Glomerular visceral epithelial cell (primary cell): ENCODE results near the gene RETREG1.

ENCODE experiments used
- DNase-seq: peaks from one replicate; pipeline ENCODE4 v3.0.0-alpha.2; 2016; ENCODE audit errors: extremely low spot score

The RETREG1 gene

DNA sequence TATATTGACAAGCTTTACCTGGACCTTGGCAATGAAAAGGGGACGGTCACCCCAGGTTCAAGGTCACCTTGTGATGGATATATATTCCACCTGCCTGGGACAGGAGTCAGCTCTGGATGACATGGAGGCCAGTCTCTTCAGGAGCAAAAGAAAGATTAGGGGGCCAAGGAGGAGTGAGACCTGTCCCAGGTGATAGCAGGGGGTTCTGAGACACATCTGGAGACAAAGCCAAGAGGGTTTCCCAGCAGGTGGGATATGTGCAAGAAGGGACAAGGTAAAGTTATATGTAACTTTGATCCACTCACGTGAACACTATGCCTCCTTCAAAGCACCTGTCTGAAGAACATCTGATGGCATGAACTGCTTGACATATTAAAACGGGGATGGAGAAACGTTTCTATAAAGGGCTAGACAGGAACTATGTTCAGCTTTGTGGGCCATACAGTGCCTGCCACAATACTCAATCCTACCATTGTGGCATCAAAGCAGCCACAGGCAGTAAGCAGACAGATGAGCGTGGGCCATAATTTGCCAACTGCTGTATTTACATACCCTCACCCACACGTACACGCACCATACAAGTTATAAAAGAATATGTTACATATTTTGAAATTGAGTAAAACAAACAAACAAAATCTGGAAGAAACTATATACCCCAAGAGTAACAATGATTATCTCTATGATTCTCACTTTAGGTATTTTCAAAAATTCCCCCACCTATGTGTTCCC is 88.3 kb downstream of the RETREG1 start:
- no peak for DNase-seq

DNA sequence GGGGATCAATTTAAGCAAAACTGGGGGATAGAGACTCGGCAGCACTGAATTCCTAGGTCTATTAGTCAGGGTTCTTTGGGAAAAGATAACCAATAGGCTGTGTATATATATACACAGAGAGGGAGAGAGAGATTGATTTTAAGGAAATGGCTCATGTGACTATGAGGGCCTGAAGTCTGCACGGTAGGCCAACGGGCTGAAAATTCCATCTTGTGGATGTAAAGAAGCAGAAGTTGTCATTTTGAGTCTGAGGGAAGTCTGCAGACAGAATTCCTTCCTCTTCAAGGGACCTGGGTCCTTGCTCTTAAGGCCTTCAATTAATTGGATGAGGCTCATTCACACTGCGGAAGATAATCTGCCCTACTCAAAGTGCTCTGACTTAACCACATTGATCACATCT is 91.1 kb downstream of the RETREG1 start:
- no peak for DNase-seq

DNA sequence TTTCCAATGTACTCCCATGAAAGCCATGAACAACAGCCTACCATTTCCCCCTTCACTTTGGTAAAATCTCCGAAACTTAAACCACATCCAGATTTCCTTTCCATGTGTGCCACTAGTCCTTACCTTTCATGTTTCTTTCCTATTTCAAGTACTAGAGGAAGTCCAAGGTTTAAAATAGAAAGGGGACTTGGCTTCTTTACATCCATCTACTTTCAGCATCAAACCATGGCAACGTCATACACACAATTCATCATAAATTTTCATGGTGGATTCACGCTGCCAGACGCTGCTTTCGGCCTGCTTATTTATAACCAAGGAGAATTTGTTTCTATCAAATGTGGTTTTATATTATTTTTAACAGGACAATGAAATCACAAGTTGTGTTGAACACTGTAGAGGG is 92.5 kb downstream of the RETREG1 start:
- no peak for DNase-seq

DNA sequence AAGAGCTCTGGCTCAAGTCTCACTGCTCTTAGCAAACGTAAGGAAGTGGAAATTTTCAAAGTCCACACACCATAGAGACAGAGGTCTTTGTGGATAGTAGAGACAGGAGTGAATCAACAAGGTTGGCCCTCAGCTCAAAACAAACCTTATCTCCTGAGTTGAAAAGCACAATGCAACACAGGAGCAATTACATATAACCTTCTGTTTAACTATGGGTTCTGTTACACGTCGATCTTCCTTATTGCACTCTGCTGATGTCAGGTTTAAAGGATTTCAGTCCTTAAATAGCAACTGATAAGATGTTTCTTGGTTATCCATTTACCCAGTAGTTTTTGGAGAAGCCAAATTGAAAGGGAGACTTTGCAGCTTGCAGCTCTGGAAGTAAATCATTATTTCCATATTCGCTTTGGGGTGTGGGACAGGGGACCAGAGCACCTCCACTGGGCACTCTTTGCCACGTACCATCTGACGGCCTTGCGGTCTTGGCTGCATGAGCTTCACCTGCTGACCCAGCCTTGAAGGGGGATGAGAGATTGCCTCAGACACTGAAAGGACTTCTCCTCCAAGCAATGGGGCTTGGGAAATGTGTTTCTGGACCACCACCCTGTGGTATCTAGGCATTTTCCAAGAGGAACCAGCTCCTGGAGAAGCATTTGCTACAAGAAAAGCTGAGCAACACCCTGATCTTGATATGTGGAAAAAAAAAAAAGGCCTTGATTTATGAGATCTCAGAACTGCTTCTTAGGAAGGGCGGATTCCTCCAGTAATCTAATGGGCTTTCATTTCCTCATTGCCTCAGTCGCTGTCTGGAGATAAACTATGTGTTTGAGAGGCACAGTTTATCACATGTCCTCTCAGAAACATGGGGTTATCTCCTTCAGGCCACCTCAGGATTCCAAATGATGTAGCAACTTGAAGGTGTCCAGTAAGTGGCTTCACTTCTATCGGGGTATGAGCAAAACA is 95.0 kb downstream of the RETREG1 start:
- no peak for DNase-seq

DNA sequence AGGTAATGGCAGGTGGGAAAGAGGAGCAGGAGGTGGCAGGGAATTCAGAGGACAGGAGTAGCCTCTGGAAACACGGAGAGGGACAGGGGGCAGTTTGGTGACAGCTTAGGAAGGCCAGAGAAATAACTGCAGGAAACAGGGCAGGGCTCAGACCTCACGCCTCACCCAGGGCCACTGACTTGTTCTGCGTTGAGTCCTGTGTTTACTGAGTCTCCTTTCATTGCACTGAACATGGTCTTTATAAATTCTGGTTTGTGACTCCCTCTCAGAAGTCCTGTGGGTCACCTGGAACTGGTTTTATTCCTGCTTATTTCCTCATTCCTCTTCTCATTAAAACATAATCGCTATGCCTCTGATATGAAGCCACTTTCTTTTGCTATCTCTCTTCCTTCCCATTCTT is 96.0 kb downstream of the RETREG1 start:
- no peak for DNase-seq

DNA sequence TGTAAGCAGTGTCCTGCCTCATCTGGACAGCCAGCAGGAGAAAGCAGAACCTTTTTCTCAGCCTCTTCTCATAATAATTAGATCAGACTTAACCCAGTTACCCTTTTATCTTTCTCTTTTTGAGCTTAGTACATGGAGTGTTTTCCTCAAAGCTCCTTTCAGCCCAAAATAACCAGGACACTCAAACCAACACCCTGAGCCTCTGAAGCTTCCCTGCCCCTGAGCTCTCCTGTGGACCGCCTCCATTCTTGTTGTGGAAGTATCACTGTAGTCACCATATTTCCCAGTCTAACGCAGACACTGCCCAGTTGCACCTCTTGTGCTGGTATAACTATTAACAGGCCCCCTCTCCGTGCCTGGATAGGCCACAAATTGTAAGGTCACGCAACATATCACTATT is 97.4 kb downstream of the RETREG1 start:
- DNase-seq, result no peak

DNA sequence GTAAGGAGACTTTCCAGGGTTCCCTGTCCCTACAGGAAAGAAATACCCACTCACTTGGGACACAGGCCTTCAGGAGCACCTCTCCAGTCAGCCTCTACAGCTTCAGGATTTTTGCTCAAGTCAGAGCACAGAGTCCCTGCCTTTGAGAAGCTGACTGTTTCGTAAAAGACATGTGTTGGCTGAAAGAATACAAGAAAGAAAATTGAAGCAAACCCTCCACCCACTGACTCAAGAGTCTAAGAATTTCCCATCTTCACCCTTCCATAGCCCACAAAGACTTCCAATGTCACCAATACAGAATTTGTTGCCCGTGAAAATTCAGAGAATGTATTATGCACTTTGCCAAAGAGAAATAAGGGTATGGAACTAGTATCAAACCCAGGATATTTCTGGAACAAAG is 98.2 kb downstream of the RETREG1 start:
- no peak for DNase-seq

DNA sequence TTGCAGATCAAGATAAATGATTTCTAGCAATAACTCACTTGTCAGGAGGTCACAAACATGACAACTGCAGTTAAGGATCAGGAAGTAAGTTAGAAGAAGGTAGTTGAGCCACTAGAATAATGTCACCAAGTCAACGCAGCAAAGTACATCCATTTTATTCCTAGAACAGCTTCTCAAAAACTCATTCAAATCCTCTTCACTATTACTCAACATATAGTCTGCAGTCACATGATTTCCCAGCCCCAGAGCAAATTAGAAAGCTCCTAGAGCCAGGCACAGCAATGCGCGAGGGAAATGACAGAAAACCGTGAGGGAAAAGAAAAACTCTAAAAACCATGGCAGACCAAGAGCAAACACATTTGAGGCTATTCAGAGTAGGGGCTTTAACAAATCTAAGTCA is 101.3 kb downstream of the RETREG1 start:
- no peak for DNase-seq

DNA sequence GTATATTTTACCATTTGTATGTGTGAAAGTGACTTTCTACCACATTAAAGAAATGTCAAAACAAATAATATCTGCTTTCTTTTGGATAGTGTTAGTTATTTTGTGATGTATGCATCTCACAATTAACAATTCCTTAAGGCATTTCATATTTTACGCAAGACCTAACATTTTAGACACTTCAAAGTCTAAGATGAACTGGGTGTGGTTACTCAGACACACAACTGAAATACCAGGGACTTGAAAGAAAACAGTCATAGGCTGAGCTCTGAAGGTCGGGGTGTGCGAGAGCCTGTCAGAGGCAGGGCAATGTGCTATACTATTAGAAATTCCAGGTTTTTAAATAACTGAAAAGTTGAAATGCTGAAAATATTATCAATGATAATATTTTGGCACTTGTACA is 106.7 kb downstream of the RETREG1 start:
- DNase-seq, result no peak

DNA sequence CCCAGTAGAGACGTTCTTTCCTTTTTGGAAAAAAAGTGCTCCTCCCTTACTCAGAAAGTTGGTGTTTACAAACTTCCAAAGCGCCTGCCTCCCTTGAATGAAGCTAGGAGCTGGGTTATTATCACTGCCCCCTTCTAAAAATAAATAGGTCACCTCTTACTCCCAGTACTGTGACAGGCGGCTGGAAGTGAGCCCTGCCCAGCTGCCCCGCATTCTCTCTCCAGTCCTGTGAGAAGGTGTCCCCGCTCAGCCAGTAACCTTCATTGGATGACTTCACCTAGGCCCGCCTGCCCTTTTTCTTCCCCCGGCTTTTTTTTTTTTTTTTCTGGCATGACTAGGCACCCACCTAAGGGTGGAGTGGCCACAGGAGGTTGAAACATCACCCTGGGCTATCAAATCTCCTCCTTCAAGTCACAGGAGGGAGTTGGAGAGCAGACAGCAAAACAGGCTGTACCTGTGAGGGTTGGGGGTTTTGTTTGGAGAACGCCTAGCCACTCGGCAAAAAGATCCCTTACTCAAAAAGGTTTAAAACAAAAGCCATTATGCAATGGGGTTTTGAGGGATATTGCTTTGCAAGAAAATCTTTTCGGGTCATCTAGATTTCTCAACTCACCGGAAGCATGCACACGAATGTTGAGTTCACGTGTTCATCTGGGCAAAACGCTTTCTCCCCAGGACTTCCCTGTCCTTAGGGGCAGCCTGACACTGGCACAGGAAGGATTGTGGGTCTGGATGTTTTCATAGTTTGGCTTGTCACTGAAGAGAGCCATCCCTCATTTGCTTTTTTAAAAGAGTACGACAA is 107.9 kb downstream of the RETREG1 start:
- DNase-seq, result peak; percentile 90

DNA sequence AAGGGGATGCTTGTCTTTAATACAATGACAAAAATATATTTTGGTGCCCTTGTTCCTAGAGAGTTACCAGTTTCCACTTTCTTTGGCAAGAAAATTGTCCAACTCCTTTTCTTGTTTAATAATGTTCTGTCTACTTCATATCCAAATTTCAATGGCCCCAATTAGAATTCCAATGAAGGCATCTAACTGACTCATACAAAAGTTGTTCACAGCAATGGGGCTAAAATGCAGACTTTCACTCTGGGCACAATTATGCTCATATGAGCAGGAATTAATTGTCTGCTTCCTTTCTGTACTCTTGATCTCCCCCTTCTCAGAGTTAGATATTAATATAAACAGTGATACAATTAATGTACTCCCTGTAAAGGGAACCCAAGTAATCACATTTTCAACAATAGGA is 109.1 kb downstream of the RETREG1 start:
- no peak for DNase-seq

DNA sequence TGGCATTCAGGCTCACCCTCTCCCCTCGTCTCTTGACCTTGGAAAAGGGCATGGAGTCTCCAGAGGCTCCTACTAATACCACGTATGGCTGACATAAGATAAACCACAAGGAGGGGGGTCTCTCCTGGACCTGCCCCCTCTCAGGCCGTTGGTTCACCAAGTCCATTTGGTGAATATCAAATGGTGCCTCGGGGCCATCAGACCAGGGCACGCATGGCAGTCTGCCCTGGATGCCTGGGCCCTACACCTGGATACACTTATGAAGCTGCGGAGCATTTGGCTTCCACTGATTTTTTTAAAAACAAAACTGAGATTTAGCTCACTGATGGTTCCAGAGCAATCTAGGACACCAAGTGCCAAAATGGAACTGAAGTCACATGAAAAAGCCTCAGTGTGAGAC is 110.9 kb downstream of the RETREG1 start:
- no peak for DNase-seq

DNA sequence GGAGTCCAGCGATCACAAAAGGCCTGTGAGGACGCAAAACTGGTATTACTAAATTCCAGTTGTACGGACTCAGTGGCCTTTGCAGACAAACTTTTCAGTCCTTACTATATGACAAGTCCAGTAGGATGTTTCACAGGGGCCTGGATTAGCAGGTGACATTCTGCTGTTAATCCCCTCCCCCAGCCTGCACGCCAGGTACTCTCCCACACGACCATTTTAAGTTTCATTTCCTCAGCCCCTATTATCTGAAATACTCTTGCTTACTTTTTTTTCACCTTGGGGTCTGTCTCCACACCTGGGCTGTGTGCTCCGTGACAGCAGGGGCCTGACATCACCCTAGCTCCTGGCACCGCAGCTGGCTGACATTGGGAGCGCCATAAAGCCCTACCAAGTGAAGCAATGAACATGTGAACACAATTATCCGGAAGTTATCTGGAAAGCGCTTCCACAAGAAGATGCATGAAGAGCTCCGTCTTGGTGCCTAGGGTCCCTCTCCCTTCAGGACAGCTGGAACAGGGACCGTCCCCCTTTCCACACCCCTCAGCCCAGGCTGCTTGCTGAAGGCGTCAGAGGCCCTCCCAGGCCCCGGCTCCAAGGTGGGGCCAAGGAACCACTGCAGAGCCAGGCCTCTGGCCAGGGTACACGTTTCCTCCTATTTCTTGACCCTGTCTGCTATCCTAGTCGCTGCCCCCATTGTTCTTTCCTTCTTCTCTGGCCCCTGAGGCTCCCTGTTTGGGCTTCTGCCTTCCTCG is 111.5 kb downstream of the RETREG1 start:
- DNase-seq, result no peak

DNA sequence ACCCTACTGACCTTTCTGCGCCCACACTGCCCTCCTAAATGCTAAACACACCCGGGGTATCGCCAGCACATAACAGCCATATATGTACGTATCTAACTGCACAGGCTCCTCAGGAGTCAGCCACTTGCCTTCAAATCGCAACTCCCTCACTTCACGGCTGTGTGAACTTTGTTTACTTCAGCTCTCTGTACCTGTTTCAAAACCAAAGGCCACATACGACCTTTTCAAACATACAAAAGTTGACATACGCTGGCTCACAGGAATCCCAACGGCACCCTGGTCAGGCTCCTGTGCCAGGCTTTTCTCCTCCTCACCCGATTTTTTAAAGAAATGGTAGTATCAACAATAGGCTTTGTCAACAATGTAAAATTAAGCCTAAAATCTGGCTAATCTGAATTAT is 112.2 kb downstream of the RETREG1 start:
- no peak for DNase-seq

DNA sequence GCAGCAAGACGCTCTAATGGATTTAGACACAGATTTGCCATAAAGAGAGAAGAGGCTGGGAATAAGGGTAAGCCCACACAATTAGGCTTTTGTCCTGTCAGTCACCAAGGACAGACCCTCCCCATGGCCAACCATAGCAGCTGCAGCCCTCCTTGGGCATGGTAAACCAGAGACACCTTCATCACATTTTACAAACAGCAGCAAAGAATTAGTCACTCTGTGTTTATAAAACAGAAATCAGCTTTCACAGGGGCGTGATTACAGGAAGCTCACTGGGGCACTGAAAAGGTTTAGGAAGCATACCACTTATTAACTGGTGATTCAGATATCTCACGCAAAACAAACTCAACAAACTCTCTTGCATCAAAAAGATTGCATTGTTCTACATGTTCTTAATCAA is 113.9 kb downstream of the RETREG1 start:
- DNase-seq, result peak; percentile 33

DNA sequence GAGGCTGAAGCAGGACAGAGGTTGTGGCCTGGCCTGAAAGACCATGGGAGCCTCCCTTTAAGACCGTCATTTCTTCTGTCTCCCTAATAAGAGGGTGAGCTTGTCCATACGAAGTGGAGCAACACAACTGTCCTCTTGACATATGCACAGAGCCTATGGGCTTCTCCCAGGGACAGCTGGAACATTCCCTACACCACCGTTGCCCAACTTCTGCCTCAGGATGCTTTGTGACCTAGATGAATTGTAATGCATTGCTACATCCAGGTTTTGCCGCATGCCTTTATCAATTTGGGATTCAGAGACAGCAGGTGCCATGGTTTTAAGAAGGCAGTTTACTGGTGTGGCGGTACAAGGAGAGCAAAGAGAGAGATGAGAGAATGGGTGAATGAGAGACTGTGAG is 116.8 kb downstream of the RETREG1 start:
- no peak for DNase-seq

DNA sequence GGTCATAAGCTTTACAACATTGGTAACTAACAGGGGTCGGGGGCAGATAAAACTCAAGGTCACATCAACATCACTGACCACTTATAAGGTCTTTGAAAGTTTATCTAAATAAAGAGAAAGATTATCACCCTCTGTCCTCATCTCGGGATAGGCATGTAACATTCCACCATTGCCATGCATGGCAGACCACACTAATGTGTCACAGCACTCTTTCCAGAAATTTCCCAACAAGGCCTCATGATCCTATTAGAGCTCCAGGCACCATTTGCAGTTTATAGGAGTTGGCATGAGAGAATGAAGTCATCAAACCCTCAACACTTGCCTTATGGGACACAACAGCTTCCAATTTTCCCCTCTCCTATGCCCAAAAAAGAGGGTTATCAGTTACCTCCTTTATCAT is 119.3 kb downstream of the RETREG1 start:
- no peak for DNase-seq

DNA sequence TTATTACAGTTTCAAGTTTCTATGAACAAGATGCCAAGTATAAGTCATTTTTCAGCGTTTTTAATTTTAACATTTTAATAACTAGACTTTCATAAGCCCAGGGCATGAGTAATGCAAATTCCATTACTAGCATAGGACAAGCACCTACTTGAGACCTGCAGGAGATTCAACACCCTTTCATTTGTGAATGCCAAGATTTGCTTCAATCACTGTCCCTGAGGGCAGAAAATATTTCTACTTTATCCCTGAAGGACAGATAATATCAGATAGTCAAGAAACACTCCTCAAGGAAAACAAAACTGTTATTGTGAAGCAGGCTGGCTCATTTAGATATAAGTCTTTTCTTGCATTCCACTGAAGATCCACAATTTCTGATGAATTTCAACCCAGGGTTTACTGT is 123.5 kb downstream of the RETREG1 start:
- DNase-seq, result no peak

DNA sequence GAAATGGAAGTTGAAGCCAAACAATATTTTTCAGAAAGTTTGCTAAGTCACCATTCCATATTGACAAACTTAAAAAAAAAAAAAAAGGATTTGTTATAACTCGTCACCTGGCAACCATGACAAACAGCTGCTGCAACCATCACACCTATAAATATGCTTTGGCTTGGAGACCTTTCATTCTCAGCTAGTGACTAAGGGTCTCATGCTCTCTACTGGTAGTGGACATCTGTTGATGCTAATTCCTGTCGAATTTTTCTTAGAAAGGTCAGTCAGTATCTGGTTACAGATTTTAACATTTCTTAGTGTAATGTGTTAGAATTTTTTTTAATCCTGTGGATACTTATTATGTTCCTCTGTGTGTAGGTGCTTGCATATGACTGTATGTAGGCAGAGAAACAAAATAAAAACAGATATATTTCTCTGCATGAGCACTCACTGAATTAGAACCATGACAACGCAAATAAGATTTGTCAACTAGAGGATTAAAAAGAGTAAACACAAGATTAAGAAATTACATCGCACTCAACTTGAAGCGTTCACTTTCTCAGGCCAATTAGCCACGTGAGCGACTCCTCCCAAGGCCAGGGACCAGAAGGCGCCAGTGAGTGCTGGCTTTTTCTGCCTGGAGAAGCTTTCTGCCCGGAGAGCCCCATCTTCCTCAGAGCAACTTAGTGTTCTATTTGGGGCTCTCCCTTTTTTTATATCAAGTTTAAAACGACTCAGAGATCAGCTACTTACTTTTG is 124.2 kb downstream of the RETREG1 start:
- DNase-seq, result peak; percentile 58

DNA sequence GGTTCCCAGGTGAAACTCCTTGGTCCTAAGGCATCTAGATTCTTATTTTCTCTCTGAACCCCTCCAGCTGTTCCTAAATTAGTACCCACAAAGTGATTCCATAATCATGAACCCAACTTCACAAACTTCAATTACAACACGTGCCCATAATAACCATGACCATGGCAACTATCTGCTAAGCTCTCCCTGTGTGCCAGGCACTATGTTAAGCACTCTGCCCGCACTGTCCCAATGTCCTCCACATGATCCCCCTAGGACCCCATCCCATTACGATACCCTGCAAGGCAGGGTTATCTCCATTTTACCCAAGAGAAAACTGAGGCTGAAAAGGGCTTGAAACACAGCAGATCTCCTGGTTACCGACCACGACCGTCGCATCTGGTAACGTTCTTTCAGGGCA is 125.9 kb downstream of the RETREG1 start:
- DNase-seq, result no peak

DNA sequence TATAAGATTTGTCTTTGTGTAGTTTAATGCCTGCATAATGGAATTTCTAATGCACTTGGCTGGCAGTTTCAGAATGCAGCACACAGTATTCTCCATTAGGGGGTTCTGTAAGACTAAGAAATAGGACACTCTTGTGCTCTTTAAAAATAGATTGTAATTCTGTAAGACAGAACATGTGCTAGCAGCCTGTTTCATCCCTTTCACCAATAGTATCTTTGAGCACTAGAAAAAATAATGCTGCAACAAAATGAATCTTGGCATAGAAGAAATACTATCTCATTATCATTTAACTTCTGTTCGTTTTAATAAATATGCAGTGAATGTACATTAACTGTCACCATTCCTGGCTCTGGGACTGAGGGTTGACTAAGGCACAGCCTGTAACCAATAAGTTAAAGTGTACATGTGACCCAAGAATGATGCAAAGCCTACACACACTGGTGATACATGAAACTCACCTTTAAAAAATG is 127.4 kb downstream of the RETREG1 start:
- peak; percentile 61 for DNase-seq
